ENCODE data around the gene FDXACB1. TPM values are rescaled to one million over a fixed set of nuclear protein-coding genes. Genes with fewer than 3 reads are reported as not detected.

FDXACB1 gene
- total and polyA plus RNA-seq, 2 of the 4 experiments (the other 2 are of a cell fraction): 1.7 to 3.0 TPM

DNA sequence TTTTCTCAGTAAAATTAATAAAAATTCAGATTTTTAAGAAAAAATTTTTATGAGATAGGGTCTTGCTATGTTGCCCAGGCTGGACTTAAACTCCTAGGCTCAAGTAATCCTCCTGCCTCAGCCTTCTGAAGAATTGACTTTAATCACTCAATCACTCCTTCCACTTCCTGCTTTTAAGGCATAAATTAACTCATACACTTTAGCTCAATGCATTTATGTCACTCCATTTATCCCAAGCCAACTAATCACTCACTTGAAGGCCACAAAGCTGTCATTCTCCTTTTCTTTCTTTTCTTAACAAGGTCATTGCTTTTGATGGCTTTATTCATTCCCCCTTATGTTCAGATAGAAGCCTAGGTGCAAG is 8.5 kb downstream of the FDXACB1 start:
- H4K5ac ChIP-seq (ENCODE audit: low read depth, low read length): peak overlapping the region; percentile 76; the same call in 1 of the 2 replicates
- H4K91ac ChIP-seq (ENCODE audit: insufficient read depth, low read depth, low read length): 0 out of 2 replicates have a peak overlapping the region, but pooled peaks have one; percentile 84
- ChIA-PET POLR2A (ENCODE audit: unreplicated experiment) (no interaction called here), CTCF (interaction anchor here (1.3 to 1.5 kb wide), 2 partner anchors 25 to 112 kb away, joined by 4 to 5 read pairs; no protein-coding TSS in a partner anchor)
- peaks cover 3 to 19% of the 10 kb centered on the region in 2 experiments; a peak in 3 of 4 replicates for H3K79me1 ChIP-seq (ENCODE audit: low read depth in 1 of 2, low read length in 2 of 2)
- H2BK120ac ChIP-seq (ENCODE audit: low read depth, low read length): no peak overlapping the region
- no peak overlapping the region for H3K18ac ChIP-seq (ENCODE audit: low read depth, low read length)
- H4K20me1 ChIP-seq (ENCODE audit: insufficient read depth, low read length): no peaks in the 10 kb centered on the region
- peak overlapping the region; percentile 5; the same call in 1 of the 2 replicates for H2AK5ac ChIP-seq (ENCODE audit: low read depth, low read length)
- no peaks in the 10 kb centered on the region for H3K27me3 ChIP-seq (ENCODE audit: control insufficient read depth, insufficient read depth, low read length)
- peak overlapping the region; percentile 74 for H2BK5ac ChIP-seq (ENCODE audit: low read depth, low read length, poor library complexity, severe bottlenecking)
- peaks cover 4% of the 10 kb centered on the region; the same call in 1 of the 2 replicates for H3K9me1 ChIP-seq (ENCODE audit: insufficient read depth, low read length)
- TF ChIP-seq MAZ (IDR thresholded peaks at IDR 0.05; ENCODE audit: borderline replicate concordance, low read depth, low read length) (no peak), RCOR1 (IDR thresholded peaks at IDR 0.05; ENCODE audit: insufficient replicate concordance, low read length) (no peak), MXI1 (IDR thresholded peaks at IDR 0.05; ENCODE audit: borderline replicate concordance, low read depth, low read length) (no peak), POLR2A (IDR thresholded peaks at IDR 0.05; ENCODE audit: low read depth, low read length) (no peak), CHD1 (IDR thresholded peaks at IDR 0.05; ENCODE audit: low read depth, low read length) (no peak), NFE2L2 (IDR thresholded peaks at IDR 0.05; ENCODE audit: low read depth, low read length) (no peak), SMC3 (IDR thresholded peaks at IDR 0.05; ENCODE audit: low read depth, low read length) (no peak), RFX5 (IDR thresholded peaks at IDR 0.05; ENCODE audit: low read depth, low read length) (no peak), CEBPB (IDR thresholded peaks at IDR 0.05; ENCODE audit: low read depth, low read length) (no peak), MAFK (IDR thresholded peaks at IDR 0.05; ENCODE audit: low read depth, low read length) (no peak), FOS (IDR thresholded peaks at IDR 0.05; ENCODE audit: low read depth, low read length) (no peak), BHLHE40 (IDR thresholded peaks at IDR 0.05; ENCODE audit: low read depth, low read length) (no peak), RAD21 (IDR thresholded peaks at IDR 0.05; ENCODE audit: low read length) (no peak)
- TF ChIP-seq, protein P1, sequence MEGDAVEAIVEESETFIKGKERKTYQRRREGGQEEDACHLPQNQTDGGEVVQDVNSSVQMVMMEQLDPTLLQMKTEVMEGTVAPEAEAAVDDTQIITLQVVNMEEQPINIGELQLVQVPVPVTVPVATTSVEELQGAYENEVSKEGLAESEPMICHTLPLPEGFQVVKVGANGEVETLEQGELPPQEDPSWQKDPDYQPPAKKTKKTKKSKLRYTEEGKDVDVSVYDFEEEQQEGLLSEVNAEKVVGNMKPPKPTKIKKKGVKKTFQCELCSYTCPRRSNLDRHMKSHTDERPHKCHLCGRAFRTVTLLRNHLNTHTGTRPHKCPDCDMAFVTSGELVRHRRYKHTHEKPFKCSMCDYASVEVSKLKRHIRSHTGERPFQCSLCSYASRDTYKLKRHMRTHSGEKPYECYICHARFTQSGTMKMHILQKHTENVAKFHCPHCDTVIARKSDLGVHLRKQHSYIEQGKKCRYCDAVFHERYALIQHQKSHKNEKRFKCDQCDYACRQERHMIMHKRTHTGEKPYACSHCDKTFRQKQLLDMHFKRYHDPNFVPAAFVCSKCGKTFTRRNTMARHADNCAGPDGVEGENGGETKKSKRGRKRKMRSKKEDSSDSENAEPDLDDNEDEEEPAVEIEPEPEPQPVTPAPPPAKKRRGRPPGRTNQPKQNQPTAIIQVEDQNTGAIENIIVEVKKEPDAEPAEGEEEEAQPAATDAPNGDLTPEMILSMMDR (conservative IDR thresholded peaks at IDR 0.05; ENCODE audit: low read depth, low read length): no peak
- TF ChIP-seq, protein P2, sequence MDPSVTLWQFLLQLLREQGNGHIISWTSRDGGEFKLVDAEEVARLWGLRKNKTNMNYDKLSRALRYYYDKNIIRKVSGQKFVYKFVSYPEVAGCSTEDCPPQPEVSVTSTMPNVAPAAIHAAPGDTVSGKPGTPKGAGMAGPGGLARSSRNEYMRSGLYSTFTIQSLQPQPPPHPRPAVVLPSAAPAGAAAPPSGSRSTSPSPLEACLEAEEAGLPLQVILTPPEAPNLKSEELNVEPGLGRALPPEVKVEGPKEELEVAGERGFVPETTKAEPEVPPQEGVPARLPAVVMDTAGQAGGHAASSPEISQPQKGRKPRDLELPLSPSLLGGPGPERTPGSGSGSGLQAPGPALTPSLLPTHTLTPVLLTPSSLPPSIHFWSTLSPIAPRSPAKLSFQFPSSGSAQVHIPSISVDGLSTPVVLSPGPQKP (IDR thresholded peaks at IDR 0.05; ENCODE audit: borderline replicate concordance, low read depth, low read length): no peak
- TF ChIP-seq, protein P3, sequence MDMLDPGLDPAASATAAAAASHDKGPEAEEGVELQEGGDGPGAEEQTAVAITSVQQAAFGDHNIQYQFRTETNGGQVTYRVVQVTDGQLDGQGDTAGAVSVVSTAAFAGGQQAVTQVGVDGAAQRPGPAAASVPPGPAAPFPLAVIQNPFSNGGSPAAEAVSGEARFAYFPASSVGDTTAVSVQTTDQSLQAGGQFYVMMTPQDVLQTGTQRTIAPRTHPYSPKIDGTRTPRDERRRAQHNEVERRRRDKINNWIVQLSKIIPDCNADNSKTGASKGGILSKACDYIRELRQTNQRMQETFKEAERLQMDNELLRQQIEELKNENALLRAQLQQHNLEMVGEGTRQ (IDR thresholded peaks at IDR 0.05; ENCODE audit: low read depth, low read length): no peak
- ATAC-seq (ENCODE audit: low read depth): no peak
- 0 out of 2 replicates have a peak overlapping the region, but pooled peaks have one; percentile 86 for H3K56ac ChIP-seq (ENCODE audit: extremely low read depth, insufficient read depth, low read length)
- peaks cover 5% of the 10 kb centered on the region for H3K36me3 ChIP-seq (ENCODE audit: control insufficient read depth, insufficient read depth, low read length)
- H3K4me3 ChIP-seq (ENCODE audit: insufficient read depth, low read depth, low read length): peak overlapping the region; percentile 94
- H3K9ac ChIP-seq (ENCODE audit: low read depth, low read length): peak overlapping the region; percentile 92
- dilution Hi-C loops (cut with HindIII; ENCODE audit: low sequenced_read_pairs, unreplicated experiment): no loop called here
- intact Hi-C loops (cut with micrococcal nuclease): loop anchor here (2.0 to 10.0 kb wide), 2 partner anchors 126 to 354 kb away; partner anchors contain the start of gene PTS
- no peaks in the 10 kb centered on the region for H3K9me3 ChIP-seq (ENCODE audit: control insufficient read depth, insufficient read depth, low read length)
- H3K14ac ChIP-seq (replicated peaks; ENCODE audit: low read depth, low read length): peak overlapping the region; percentile 91; the same call in 1 of the 2 replicates
- no peak overlapping the region for H2BK15ac ChIP-seq (ENCODE audit: low read depth, low read length)
- H3K4ac ChIP-seq (ENCODE audit: low read depth, low read length): peak overlapping the region; percentile 85; the same call in 1 of the 2 replicates
- DNase-seq: no peak
- peak overlapping the region; percentile 43; the same call in 1 of the 2 replicates for H3K23ac ChIP-seq (ENCODE audit: low read depth, low read length)
- H2AK9ac ChIP-seq (replicated peaks; ENCODE audit: low read depth, low read length, poor library complexity): no peak overlapping the region
- peak overlapping the region; percentile 90 for H2AFZ ChIP-seq (replicated peaks; ENCODE audit: low read length, poor library complexity)
- in situ Hi-C loops (cut with MboI; ENCODE audit: low sequenced_read_pairs): no loop called here
- BruUV-seq (replicated peaks): no TSS peak
- peak overlapping the region; percentile 97; the same call in 1 of the 2 replicates for H3K27ac ChIP-seq (ENCODE audit: insufficient read depth, low read length)
- H4K8ac ChIP-seq (ENCODE audit: low read depth in 2 of 2, low read length in 2 of 2): peak overlapping the region; percentile 79 to 89; a peak in 3 of 4 replicates
- H2BK20ac ChIP-seq (ENCODE audit: low read depth, low read length): no peak overlapping the region
- peaks cover 2% of the 10 kb centered on the region for H3K4me1 ChIP-seq (ENCODE audit: control insufficient read depth, insufficient read depth, low read length)
- H3K4me2 ChIP-seq (ENCODE audit: low read depth, low read length): peak overlapping the region; percentile 90
